ENCODE measurements around the gene TNFAIP8L1.
"Not testable (repeated sequence)": the region's sequence is repeated elsewhere in the genome, so short reads cannot be mapped to it uniquely, and the experiment has no call there.

- not testable (repeated sequence) for TF ChIP-seq EZH2 (IDR thresholded peaks at IDR 0.05; ENCODE audit: borderline replicate concordance, low read length); CTCF (IDR thresholded peaks at IDR 0.05; ENCODE audit: low read length)
Observed at GRCh38 chr19:4595158-4595557, 44.2 kb upstream of the TNFAIP8L1 start.

Data from OCI-LY1 (cell line).